Prostate gland (tissue), 2 donors: ENCODE results near the gene SSRP1.

Source experiments
- POLR2A ChIP-seq: fragments of 450-650 bp; IDR thresholded peaks from one replicate; pipeline ENCODE4 v1.6.1; 2016; ENCODE audit warnings: antibody characterized with exemption, mild to moderate bottlenecking
- TF ChIP-seq, protein P1 (sequence below), 4 experiments: fragments of 200-600 bp in 2 of 4; fragments of 450-650 bp in 2 of 4; sonication (generic) in 2 of 4; IDR thresholded peaks; 1 replicate in 3 of 4; 2 replicates in 1 of 4; pipeline ENCODE4 v1.5.1; 2016 to 2019; ENCODE audit warnings: antibody characterized with exemption in 4 of 4, mild to moderate bottlenecking in 2 of 4, moderate library complexity in 2 of 4

GRCh38 chr11:57343825-57344224 lies 8.1 kb upstream of the SSRP1 start:
- TF ChIP-seq, protein P1, sequence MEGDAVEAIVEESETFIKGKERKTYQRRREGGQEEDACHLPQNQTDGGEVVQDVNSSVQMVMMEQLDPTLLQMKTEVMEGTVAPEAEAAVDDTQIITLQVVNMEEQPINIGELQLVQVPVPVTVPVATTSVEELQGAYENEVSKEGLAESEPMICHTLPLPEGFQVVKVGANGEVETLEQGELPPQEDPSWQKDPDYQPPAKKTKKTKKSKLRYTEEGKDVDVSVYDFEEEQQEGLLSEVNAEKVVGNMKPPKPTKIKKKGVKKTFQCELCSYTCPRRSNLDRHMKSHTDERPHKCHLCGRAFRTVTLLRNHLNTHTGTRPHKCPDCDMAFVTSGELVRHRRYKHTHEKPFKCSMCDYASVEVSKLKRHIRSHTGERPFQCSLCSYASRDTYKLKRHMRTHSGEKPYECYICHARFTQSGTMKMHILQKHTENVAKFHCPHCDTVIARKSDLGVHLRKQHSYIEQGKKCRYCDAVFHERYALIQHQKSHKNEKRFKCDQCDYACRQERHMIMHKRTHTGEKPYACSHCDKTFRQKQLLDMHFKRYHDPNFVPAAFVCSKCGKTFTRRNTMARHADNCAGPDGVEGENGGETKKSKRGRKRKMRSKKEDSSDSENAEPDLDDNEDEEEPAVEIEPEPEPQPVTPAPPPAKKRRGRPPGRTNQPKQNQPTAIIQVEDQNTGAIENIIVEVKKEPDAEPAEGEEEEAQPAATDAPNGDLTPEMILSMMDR (IDR thresholded peaks at IDR 0.05), result no peak
- TF ChIP-seq POLR2A, result no peak
